Effector memory CD8-positive, alpha-beta T cell (primary cell): ENCODE data around the gene CPSF7.
"Not testable (repeated sequence)": the region's sequence is repeated elsewhere in the genome, so short reads cannot be mapped to it uniquely, and the experiment has no call there.

ENCODE experiments used
- ATAC-seq: fragments of 150-1000 bp; cut with Tn5 transposase; replicated peaks from 2 replicates; pipeline ENCODE4 v1.10.0; 2021; ENCODE audit warnings: mild to moderate bottlenecking, moderate library complexity
- DNase-seq, 3 experiments: peaks; one replicate each; pipeline ENCODE4 v3.0.0; 2021
- H3K27ac Mint-ChIP-seq, 2 donors: one replicate each; pipeline ENCODE4 v1.8.0; 2022; ENCODE audit warnings: mild to moderate bottlenecking in 2 of 2, mixed read lengths in 2 of 2, moderate library complexity in 2 of 2
- H3K27me3 Mint-ChIP-seq, 2 donors: one replicate each; pipeline ENCODE4 v1.8.0; 2022; ENCODE audit warnings: mixed read lengths in 2 of 2
- H3K36me3 Mint-ChIP-seq: one replicate; pipeline ENCODE4 v1.8.0; 2022; ENCODE audit warnings: mild to moderate bottlenecking, moderate library complexity, mixed read lengths; ENCODE audit not compliant: insufficient read depth
- H3K4me1 Mint-ChIP-seq, 2 donors: one replicate each; pipeline ENCODE4 v1.8.0; 2022; ENCODE audit warnings: low read depth in 2 of 2, mixed read lengths in 2 of 2
- H3K4me3 Mint-ChIP-seq, 2 donors: one replicate each; pipeline ENCODE4 v1.8.0; 2022; ENCODE audit warnings: mild to moderate bottlenecking in 2 of 2, mixed read lengths in 2 of 2, moderate library complexity in 2 of 2
- H3K9me3 Mint-ChIP-seq, 2 donors: one replicate each; pipeline ENCODE4 v1.8.0; 2022; ENCODE audit warnings: mixed read lengths in 2 of 2
- total RNA-seq, 9 experiments: gene quantifications; one replicate each; lab custom pipeline; 2026; lab: John Stamatoyannopoulos, UW

CPSF7 gene, protein sequence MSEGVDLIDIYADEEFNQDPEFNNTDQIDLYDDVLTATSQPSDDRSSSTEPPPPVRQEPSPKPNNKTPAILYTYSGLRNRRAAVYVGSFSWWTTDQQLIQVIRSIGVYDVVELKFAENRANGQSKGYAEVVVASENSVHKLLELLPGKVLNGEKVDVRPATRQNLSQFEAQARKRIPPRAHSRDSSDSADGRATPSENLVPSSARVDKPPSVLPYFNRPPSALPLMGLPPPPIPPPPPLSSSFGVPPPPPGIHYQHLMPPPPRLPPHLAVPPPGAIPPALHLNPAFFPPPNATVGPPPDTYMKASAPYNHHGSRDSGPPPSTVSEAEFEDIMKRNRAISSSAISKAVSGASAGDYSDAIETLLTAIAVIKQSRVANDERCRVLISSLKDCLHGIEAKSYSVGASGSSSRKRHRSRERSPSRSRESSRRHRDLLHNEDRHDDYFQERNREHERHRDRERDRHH
- total RNA-seq = 69.2 to 138 (median 116) reads per million in 9 experiments

GRCh38 chr11:61429691-61430582, at the start of gene CPSF7, which contains the start of gene SDHAF2:
Gene CPSF7 (minus strand): TSS chr11:61429975. CDS start chr11:61429235, 740 bp downstream.
Gene SDHAF2 (plus strand): TSS chr11:61430124. CDS start chr11:61430147, 23 bp downstream.
- peak within 1 kb of the TSS; percentile 96 to 97 for H3K4me3 Mint-ChIP-seq
- peaks cover 54% of the 10 kb centered on the region for H3K36me3 Mint-ChIP-seq
- no peaks in the 10 kb centered on the region for H3K27me3 Mint-ChIP-seq
- H3K27ac Mint-ChIP-seq = peak within 1 kb of the TSS; percentile 99 to 100
- peak; percentile 84 for ATAC-seq
- peak; percentile 95 to 97 (median 95) for DNase-seq
- H3K9me3 Mint-ChIP-seq = no peaks in the 10 kb centered on the region
- H3K4me1 Mint-ChIP-seq = peaks cover 38% of the 10 kb centered on the region in 2 donors

- Mint-ChIP-seq H3K4me1 (peaks cover 5 to 11% of the 10 kb centered on the region in 2 donors), H3K4me3 (no peak overlapping the region), H3K27ac (peak overlapping the region in 1 of 2 donors; percentile 78), H3K9me3 (no peaks in the 10 kb centered on the region), H3K27me3 (peaks cover 0 to 45% of the 10 kb centered on the region in 2 donors), H3K36me3 (peaks cover 6% of the 10 kb centered on the region)
- peak; percentile 32 for ATAC-seq
- peak; percentile 48 to 60 (median 51) for DNase-seq
These were observed 48.0 kb upstream of the CPSF7 start for GRCh38 chr11:61477727-61478148.

DNA sequence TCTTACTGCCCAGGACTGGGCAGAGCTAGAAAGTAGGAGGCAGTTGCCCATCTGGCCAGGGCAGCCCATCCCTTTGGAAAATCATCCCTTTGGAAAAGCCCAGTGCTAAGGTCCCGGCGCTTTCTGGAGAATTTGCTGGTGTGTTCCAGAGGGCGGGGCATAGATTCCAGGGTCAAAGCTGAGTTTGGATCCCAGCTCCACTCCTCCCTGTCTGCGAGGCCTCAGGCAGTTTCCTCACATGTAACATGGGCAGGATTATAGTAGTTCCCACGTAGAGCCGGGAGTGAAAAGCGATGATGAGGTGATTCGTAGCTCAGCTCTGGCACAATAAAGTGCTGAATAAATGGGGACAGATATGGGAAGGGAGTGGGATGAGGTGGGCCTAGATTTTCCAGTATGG, 47.4 kb upstream of the CPSF7 start:
- no peak for ATAC-seq
- no peak overlapping the region for H3K27ac Mint-ChIP-seq
- H3K9me3 Mint-ChIP-seq = no peaks in the 10 kb centered on the region
- peaks cover 0 to 39% of the 10 kb centered on the region in 2 donors for H3K27me3 Mint-ChIP-seq
- no peak overlapping the region for H3K4me3 Mint-ChIP-seq
- no peak for DNase-seq
- peaks cover 11% of the 10 kb centered on the region for H3K36me3 Mint-ChIP-seq
- peaks cover 5 to 11% of the 10 kb centered on the region in 2 donors for H3K4me1 Mint-ChIP-seq

GRCh38 chr11:61476371-61476770, 46.6 kb upstream of the CPSF7 start:
- H3K4me1 Mint-ChIP-seq = peaks cover 5 to 11% of the 10 kb centered on the region in 2 donors
- no peak overlapping the region for H3K4me3 Mint-ChIP-seq

DNA sequence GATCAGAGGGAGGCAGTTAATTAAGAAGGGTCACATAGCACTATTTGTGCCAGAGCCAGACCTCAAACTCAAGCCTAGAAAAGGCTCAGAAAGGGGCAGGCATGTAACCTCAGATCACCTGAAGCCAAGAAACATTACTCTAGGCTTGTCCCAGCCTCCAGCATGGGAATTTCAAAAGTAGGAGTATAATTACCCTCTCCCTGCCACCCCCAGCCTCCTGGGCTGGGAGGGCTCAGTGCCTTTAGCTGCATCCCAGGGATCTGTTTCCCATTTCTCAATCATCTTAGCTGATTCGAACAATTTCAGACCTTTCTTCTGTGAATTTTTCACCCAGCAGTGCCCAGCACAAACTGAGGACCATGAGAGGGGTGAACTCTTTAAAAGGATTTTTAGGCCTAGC, 45.7 kb upstream of the CPSF7 start:
- H3K9me3 Mint-ChIP-seq = no peaks in the 10 kb centered on the region
- ATAC-seq (no peak), DNase-seq (no peak)
- peaks cover 16% of the 10 kb centered on the region for H3K36me3 Mint-ChIP-seq
- H3K4me1 Mint-ChIP-seq = peaks cover 5 to 9% of the 10 kb centered on the region in 2 donors
- no peak overlapping the region for H3K27ac Mint-ChIP-seq
- H3K4me3 Mint-ChIP-seq = no peak overlapping the region
- H3K27me3 Mint-ChIP-seq = peaks cover 0 to 22% of the 10 kb centered on the region in 2 donors

More at GRCh38 chr11:61476371-61476770, 46.6 kb upstream of the CPSF7 start:
- ATAC-seq = no peak
- Mint-ChIP-seq H3K27me3 (peaks cover 0 to 31% of the 10 kb centered on the region in 2 donors), H3K36me3 (peaks cover 11% of the 10 kb centered on the region), H3K27ac (no peak overlapping the region), H3K9me3 (no peaks in the 10 kb centered on the region)
- no peak for DNase-seq

DNA sequence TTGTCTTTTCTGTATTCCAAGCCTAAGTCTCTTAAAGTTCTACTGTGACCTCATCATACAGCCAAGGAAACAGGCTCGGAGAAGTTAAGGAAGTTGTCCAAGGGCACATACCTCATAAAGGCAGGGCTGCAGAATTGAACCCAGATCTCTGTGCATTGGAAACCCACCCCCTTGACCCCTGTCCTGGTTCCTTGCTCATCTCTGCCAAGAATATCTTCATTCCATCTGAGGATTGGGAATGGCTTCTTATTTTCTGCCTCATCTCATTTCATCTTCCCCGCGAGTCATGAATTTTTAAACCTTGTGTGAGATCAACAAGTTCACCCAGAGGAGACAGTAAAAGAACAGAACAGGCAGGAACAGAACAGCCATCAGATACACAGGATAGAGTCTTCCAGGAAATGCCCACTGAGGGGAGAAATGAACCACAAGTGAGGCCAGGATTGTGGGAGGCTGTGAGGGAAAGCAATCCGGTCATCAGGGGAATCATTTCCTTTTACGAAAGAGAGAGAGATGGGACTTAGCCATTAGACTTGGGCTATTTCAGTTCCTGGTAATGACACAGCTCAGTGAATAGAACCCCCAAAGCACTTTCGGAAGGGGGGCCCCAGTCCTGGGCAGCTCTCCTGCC, 44.4 kb upstream of the CPSF7 start:
- Mint-ChIP-seq H3K9me3 (no peaks in the 10 kb centered on the region), H3K27ac (peak overlapping the region; percentile 30 to 45), H3K36me3 (peaks cover 20% of the 10 kb centered on the region), H3K4me1 (peaks cover 5 to 7% of the 10 kb centered on the region in 2 donors), H3K27me3 (peaks cover 0 to 12% of the 10 kb centered on the region in 2 donors), H3K4me3 (no peak overlapping the region)
- ATAC-seq = no peak
- DNase-seq = no peak

GRCh38 chr11:61473370-61474012, 43.7 kb upstream of the CPSF7 start:
- peaks cover 0 to 8% of the 10 kb centered on the region in 2 donors for H3K27me3 Mint-ChIP-seq
- DNase-seq (no peak), ATAC-seq (no peak)
- no peaks in the 10 kb centered on the region for H3K9me3 Mint-ChIP-seq
- H3K4me3 Mint-ChIP-seq = no peak overlapping the region
- H3K4me1 Mint-ChIP-seq = peaks cover 5 to 7% of the 10 kb centered on the region in 2 donors
- H3K27ac Mint-ChIP-seq = peak overlapping the region; percentile 30 to 45
- H3K36me3 Mint-ChIP-seq = peaks cover 22% of the 10 kb centered on the region

GRCh38 chr11:61472868-61473267, 43.1 kb upstream of the CPSF7 start:
- ATAC-seq (no peak), DNase-seq (no peak)
- Mint-ChIP-seq H3K36me3 (peaks cover 24% of the 10 kb centered on the region), H3K9me3 (no peaks in the 10 kb centered on the region), H3K4me1 (peaks cover 1 to 2% of the 10 kb centered on the region in 2 donors), H3K27ac (no peak overlapping the region), H3K27me3 (peaks cover 0 to 2% of the 10 kb centered on the region in 2 donors), H3K4me3 (no peak overlapping the region)

- DNase-seq (no peak), ATAC-seq (no peak)
- Mint-ChIP-seq H3K27ac (peak overlapping the region in 1 of 2 donors; percentile 23), H3K9me3 (no peaks in the 10 kb centered on the region), H3K4me1 (no peaks in the 10 kb centered on the region), H3K27me3 (no peaks in the 10 kb centered on the region), H3K4me3 (no peak overlapping the region), H3K36me3 (peaks cover 26% of the 10 kb centered on the region)
These were observed 42.5 kb upstream of the CPSF7 start for GRCh38 chr11:61472282-61472681.

DNA sequence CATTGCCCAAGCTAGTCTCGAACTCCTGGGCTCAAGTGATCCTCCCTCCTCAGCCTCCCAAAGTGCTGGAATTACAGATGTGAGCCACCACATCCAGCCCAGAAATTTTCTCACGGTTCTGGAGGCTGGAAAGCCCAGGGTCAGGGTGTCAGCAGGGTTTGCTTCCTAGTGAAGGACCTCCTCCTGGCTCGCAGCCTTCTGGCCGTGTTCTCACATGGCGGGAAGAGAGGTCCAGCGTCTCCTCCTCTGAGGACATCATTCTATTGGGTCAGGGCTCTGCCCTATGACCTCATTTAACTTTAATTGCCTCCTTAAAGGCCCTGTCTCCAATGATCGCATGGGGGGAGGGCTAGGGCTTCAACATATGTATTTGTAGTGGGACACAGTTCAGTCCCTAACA, 38.2 kb upstream of the CPSF7 start:
- H3K9me3 Mint-ChIP-seq = no peaks in the 10 kb centered on the region

GRCh38 chr11:61467602-61468001, 37.8 kb upstream of the CPSF7 start:
- not testable (repeated sequence) for H3K27me3 Mint-ChIP-seq, H3K9me3 Mint-ChIP-seq, H3K4me3 Mint-ChIP-seq, ATAC-seq, DNase-seq, H3K4me1 Mint-ChIP-seq
- Mint-ChIP-seq H3K27ac (peak overlapping the region in 1 of 2 donors; percentile 58), H3K36me3 (peaks cover 19% of the 10 kb centered on the region)

More for the DNA sequence above, 38.2 kb upstream of the CPSF7 start:
- ATAC-seq (no peak), DNase-seq (no peak)
- Mint-ChIP-seq H3K27ac (peak overlapping the region in 1 of 2 donors; percentile 58), H3K4me3 (no peak overlapping the region), H3K4me1 (no peaks in the 10 kb centered on the region), H3K36me3 (peaks cover 22% of the 10 kb centered on the region), H3K27me3 (no peaks in the 10 kb centered on the region)

DNA sequence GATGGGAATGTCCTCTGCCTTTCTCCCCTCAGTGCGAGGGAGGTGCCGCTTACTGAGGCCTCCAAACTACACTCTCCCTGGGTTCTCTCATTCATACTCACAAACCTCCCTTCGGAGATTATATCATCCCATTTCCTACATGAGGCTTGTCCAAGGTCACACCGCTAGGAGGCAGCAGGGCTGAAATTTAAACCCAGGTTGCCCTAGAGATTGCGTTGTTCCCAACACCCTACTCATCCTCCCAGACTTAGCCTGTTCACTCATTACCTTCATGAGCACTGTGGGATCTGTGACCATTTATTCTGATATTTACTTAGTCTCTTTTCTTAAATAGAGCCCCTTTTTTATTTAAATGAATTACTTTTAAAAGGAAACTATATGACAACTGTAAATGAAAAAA, 31.2 kb upstream of the CPSF7 start:
- Mint-ChIP-seq H3K36me3 (peaks cover 5% of the 10 kb centered on the region), H3K27ac (peak overlapping the region; percentile 81 to 82), H3K4me1 (peaks cover 4 to 11% of the 10 kb centered on the region in 2 donors), H3K27me3 (no peaks in the 10 kb centered on the region), H3K4me3 (no peak overlapping the region), H3K9me3 (no peaks in the 10 kb centered on the region)
- no peak for DNase-seq
- no peak for ATAC-seq
